IMR-90 (cell line): ENCODE data around the gene LANCL1.

Experiments
- BHLHE40 ChIP-seq: fragments of 150-350 bp; IDR thresholded peaks from 2 replicates; pipeline ENCODE4 v1.6.1; 2016; ENCODE audit warnings: mild to moderate bottlenecking, low read depth, low read length
- CEBPB ChIP-seq: IDR thresholded peaks from 2 replicates; pipeline ENCODE4 v1.6.1; 2012; ENCODE audit warnings: low read depth, low read length, improper control_type of control experiment
- FOS ChIP-seq: fragments of 150-350 bp; IDR thresholded peaks from 2 replicates; pipeline ENCODE4 v1.6.1; 2016; ENCODE audit warnings: low read depth, low read length
- MAFK ChIP-seq: IDR thresholded peaks from 2 replicates; pipeline ENCODE4 v1.6.1; 2012; ENCODE audit warnings: low read depth, low read length, improper control_type of control experiment
- MXI1 ChIP-seq: IDR thresholded peaks from 2 replicates; pipeline ENCODE4 v1.6.1; 2012; ENCODE audit warnings: low read depth, mild to moderate bottlenecking, low read length, moderate library complexity, borderline replicate concordance
- POLR2A ChIP-seq: IDR thresholded peaks from 2 replicates; pipeline ENCODE4 v1.6.1; 2012; ENCODE audit warnings: mild to moderate bottlenecking, low read depth, low read length
- RAD21 ChIP-seq: IDR thresholded peaks from 2 replicates; pipeline ENCODE4 v1.6.1; 2012; ENCODE audit warnings: low read length, improper control_type of control experiment
- RFX5 ChIP-seq: IDR thresholded peaks from 2 replicates; pipeline ENCODE4 v1.8.0; 2012; ENCODE audit warnings: low read depth, mild to moderate bottlenecking, low read length, moderate library complexity
- SMC3 ChIP-seq: fragments of 150-350 bp; IDR thresholded peaks from 2 replicates; pipeline ENCODE4 v1.6.1; 2016; ENCODE audit warnings: low read depth, mild to moderate bottlenecking, antibody characterized with exemption, low read length, moderate library complexity
- TF ChIP-seq, protein P1 (sequence below): conservative IDR thresholded peaks from 2 replicates; pipeline ENCODE4 v1.5.1; 2012; ENCODE audit warnings: mild to moderate bottlenecking, low read depth, low read length, improper control_type of control experiment

DNA sequence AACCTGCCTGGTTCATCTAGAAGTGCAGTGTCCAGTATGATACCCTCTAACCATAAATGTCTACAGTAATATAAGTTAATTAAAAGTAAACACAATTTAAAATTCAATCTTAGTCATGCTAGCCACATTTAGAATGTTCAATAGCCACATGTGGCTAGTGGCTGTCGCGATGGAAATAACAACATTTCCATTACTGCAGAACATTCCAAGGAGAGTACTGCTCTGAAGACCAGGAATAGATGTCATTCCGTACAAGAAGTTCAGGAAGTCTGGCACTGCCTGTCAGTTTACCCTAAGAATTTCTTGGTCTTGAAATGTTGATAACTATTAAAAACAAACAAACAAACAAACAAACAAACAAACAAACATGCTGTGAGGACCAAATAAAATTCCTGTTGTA lies 17.2 kb downstream of the LANCL1 start:
- TF ChIP-seq, protein P1, sequence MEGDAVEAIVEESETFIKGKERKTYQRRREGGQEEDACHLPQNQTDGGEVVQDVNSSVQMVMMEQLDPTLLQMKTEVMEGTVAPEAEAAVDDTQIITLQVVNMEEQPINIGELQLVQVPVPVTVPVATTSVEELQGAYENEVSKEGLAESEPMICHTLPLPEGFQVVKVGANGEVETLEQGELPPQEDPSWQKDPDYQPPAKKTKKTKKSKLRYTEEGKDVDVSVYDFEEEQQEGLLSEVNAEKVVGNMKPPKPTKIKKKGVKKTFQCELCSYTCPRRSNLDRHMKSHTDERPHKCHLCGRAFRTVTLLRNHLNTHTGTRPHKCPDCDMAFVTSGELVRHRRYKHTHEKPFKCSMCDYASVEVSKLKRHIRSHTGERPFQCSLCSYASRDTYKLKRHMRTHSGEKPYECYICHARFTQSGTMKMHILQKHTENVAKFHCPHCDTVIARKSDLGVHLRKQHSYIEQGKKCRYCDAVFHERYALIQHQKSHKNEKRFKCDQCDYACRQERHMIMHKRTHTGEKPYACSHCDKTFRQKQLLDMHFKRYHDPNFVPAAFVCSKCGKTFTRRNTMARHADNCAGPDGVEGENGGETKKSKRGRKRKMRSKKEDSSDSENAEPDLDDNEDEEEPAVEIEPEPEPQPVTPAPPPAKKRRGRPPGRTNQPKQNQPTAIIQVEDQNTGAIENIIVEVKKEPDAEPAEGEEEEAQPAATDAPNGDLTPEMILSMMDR: no peak
- TF ChIP-seq RFX5: no peak
- no peak for TF ChIP-seq FOS
- TF ChIP-seq POLR2A: no peak
- no peak for TF ChIP-seq CEBPB
- TF ChIP-seq MAFK: no peak
- no peak for TF ChIP-seq RAD21
- TF ChIP-seq SMC3: no peak
- no peak for TF ChIP-seq MXI1
- TF ChIP-seq BHLHE40: no peak
